MG63 (cell line): ENCODE measurements around the gene SCEL. TPM values are rescaled to one million over a fixed set of nuclear protein-coding genes. Genes with fewer than 3 reads are reported as not detected.

Source experiments
- DNase-seq: peaks from one replicate; pipeline ENCODE4 v3.0.0-alpha.2; 2020
- H3K27me3 ChIP-seq: fragments of 250-450 bp; sonication (Bioruptor Pico); 2 replicates; pipeline ENCODE4 v1.5.1; 2020; ENCODE audit warnings: mild to moderate bottlenecking, moderate library complexity
- H3K36me3 ChIP-seq: fragments of 250-450 bp; sonication (Bioruptor Pico); 2 replicates; pipeline ENCODE4 v1.5.1; 2020; ENCODE audit warnings: mild to moderate bottlenecking, moderate library complexity
- H3K4me3 ChIP-seq: fragments of 250-450 bp; sonication (Bioruptor Pico); 2 replicates; pipeline ENCODE4 v1.5.1; 2020; ENCODE audit warnings: mild to moderate bottlenecking, moderate library complexity
- H3K9me3 ChIP-seq: fragments of 250-450 bp; sonication (Bioruptor Pico); 2 replicates; pipeline ENCODE4 v1.5.1; 2020; ENCODE audit warnings: mild to moderate bottlenecking, moderate library complexity
- total RNA-seq: library from RNA; depleted of rRNA; stranded (reverse); fragments of >200 nt; shearing (Covaris generic); gene quantifications from 2 replicates; pipeline ENCODE4 v1.2.3, GENCODE V29; 2014; ENCODE audit warnings: low replicate concordance; rRNA removed

SCEL gene
- total RNA-seq, 1 experiment from 2014 or later = not detected

DNA sequence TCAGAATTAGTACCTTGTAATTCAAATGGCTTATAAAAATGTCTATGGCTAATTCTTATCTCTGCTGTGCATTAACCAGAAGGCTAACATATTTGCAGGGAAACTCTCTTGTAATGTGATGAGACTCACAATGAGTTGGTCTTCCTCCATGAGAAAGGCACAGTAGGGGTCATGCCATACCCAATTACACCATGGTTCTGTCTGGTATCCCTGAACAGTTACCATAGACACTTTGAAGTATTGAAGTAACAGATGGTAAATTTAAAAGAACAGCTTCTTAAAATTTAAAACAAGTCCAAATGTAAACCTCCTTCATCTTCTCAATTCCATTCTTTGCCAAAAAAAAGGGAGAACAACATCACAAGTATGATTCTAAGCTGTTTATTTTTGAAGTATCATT is 139.3 kb downstream of the SCEL start:
- Histone ChIP-seq H3K27me3 (no peaks in the 10 kb centered on the region), H3K36me3 (no peaks in the 10 kb centered on the region), H3K9me3 (no peaks in the 10 kb centered on the region), H3K4me3 (no peak overlapping the region)
- no peak for DNase-seq

DNA sequence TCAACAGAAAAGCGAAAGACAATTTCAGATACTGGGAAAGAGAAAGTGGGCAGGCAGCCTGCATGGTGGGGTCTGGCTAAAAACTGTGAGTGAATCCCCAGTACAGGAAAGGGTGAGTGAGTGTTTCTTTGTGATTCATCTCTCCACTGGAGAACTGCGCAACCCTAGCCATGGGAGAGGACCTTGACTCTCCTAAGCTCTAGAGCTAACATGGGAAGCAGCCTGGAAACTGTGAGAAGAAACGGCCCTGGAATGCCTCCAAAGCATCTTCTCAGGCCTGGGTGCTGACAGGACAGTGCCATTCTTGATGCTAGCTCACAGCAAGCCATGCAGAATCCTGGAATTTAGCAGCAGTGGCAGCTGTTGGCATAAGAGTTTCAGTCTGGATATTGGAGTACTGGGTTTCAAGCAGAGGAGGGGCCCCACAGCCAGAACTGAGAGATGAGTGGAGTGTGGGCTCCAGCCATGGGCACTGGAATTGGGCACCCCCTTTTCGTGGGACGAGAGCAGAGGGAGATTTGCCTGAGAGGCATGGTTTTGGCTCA is 143.3 kb downstream of the SCEL start:
- no peaks in the 10 kb centered on the region for H3K9me3 ChIP-seq
- no peaks in the 10 kb centered on the region for H3K36me3 ChIP-seq
- no peak overlapping the region for H3K4me3 ChIP-seq
- no peak for DNase-seq
- H3K27me3 ChIP-seq = no peaks in the 10 kb centered on the region

DNA sequence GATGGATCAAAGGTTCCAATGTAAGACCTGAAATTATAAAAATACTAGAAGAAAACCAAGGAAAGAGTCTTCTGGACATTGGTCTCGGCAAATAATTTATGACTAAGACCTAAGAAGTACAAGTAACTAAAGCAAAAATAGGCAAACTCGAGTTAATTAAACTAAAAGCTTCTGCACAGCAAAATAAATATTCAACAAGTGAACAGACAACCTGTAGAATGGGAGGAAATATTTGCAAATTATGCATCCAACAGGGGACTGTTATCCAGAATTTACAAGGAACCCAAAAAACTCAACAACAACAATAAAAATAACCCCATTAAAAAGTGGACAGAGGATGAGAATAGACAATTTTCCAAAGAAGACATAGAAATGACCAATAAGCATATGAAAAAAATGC is 152.3 kb downstream of the SCEL start:
- H3K36me3 ChIP-seq = no peaks in the 10 kb centered on the region
- no peak overlapping the region for H3K4me3 ChIP-seq

DNA sequence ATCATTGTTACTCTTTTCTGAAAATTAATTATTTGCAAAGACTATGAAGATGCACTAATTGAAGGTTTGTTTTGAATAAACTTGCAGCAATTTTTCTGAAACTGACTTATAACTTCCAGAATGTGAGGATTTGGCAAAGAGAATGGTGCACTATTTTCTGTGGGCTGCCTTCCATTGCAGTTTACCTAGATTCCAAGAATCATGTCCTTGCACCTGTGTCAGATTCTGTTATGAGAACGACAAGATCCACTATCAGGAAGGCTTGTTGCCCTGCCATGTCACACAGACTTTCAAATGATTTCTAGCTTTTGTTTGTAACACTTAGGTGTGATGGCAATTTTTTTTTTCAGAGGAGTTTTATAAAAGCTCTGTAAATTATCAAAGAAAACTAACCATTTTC is 156.4 kb downstream of the SCEL start:
- Histone ChIP-seq H3K27me3 (peaks cover 26% of the 10 kb centered on the region), H3K36me3 (no peaks in the 10 kb centered on the region), H3K4me3 (no peak overlapping the region), H3K9me3 (no peaks in the 10 kb centered on the region)
- DNase-seq = no peak

More for the DNA sequence above, 152.3 kb downstream of the SCEL start:
- peaks cover 3% of the 10 kb centered on the region; the same call in 1 of the 2 replicates for H3K27me3 ChIP-seq
- no peaks in the 10 kb centered on the region for H3K9me3 ChIP-seq
- DNase-seq = no peak

DNA sequence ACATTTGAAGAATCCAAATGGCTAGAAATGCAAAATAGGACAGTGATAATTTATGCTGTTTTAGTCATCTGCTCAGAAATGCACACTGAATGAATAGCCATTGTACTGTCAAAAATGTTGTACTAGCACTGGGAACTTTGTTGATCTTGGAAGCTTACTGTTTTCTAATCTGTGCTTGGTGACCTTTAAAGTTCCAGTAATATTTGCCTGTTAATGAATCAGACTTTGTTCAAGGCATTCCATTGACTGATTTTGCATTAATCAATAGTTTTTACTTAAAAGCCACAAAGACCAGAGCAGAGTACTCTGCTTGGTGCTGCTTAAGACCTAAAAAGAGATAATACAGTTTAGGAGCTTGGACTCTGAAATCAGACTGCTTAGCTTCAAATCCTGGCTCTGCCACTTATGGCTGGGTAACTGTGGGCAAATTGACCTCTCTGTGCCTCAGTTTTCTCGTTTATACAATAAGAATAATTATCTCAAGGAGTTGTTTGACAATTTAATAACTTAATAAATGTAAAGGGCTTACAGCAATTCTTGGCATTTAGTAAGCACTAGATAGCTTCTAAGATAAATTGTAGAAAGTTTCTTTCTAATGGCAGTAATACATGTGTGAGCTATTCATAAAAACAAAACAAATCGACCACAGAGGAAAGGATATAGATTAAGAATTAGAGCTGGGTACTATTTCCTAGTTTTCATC is 157.4 kb downstream of the SCEL start:
- H3K9me3 ChIP-seq = no peaks in the 10 kb centered on the region
- no peak overlapping the region for H3K4me3 ChIP-seq
- H3K27me3 ChIP-seq = peaks cover 30% of the 10 kb centered on the region
- no peak for DNase-seq
- H3K36me3 ChIP-seq = no peaks in the 10 kb centered on the region

DNA sequence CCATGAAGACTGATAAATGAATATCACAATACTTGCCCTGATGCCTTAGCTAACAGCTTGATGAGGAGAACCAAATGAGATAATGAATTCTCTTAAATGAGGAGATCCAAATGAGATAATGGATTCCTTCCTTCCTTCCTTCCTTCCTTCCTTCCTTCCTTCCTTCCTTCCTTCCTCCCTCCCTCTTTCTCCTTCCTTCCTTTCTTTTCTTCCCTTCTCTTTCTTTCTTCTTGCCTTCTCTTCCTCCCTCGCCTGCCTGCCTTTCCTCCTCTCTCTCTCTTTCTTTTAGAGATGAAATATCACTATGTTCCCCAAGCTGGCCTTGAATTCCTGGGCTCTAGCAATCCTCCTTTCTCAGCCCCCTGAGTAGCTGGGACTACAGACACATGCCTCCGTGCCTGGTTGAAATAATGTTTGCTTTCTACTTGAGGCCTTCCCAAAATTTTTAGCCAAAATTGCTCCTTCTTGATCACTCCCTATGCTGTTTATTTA is 158.0 kb downstream of the SCEL start:
- no peak overlapping the region for H3K4me3 ChIP-seq
- H3K36me3 ChIP-seq = no peaks in the 10 kb centered on the region
- H3K27me3 ChIP-seq = peaks cover 31% of the 10 kb centered on the region
- no peak for DNase-seq
- no peaks in the 10 kb centered on the region for H3K9me3 ChIP-seq

Other genes with a start within 250 kb of the SCEL start
- 3.8 and 20.5 TPM in 2 replicates for gene MYCBP2, start 208.6 kb upstream of the SCEL start, total RNA-seq
- not detected in 2 replicates for gene SLAIN1, start 162.0 kb downstream of the SCEL start, total RNA-seq